Muscle of leg (tissue), 11 donors: Measurements from ENCODE around the gene UBQLN4. TPM values are rescaled to one million over a fixed set of nuclear protein-coding genes. Genes with fewer than 3 reads are reported as not detected.

Source experiments
- DNase-seq: peaks from one replicate; pipeline ENCODE4 v3.0.0; 2013
- H3K27ac ChIP-seq: one replicate; pipeline ENCODE4 v1.5.1; 2013; ENCODE audit warnings: mild to moderate bottlenecking, low read length, control low read depth
- H3K27me3 ChIP-seq: one replicate; pipeline ENCODE4 v1.6.1; 2013; ENCODE audit warnings: low read length; ENCODE audit not compliant: control insufficient read depth, insufficient read depth
- H3K36me3 ChIP-seq: one replicate; pipeline ENCODE4 v1.6.1; 2013; ENCODE audit warnings: low read length; ENCODE audit not compliant: control insufficient read depth, insufficient read depth
- H3K4me1 ChIP-seq: one replicate; pipeline ENCODE4 v1.6.1; 2013; ENCODE audit warnings: low read length; ENCODE audit not compliant: control insufficient read depth, insufficient read depth
- H3K4me3 ChIP-seq: one replicate; pipeline ENCODE4 v1.5.1; 2013; ENCODE audit warnings: low read length, control low read depth
- H3K9me3 ChIP-seq: replicated peaks from 2 replicates; pipeline ENCODE4 v1.6.1; 2013; ENCODE audit warnings: low read depth, low read length; ENCODE audit not compliant: control insufficient read depth
- WGBS: methylation state at CpG from one replicate; pipeline ENCODE4 v1.1.5; 2013; ENCODE audit warnings: missing lambda C conversion rate; ENCODE audit not compliant: insufficient coverage; 5-methylcytosine and 5-hydroxymethylcytosine counted together
- polyA plus RNA-seq, 8 donors: library from polyadenylated mRNA; unstranded; fragments of 120-200 nt; gene quantifications; one replicate each; pipeline versions ENCODE4 v1.2.1 to v1.2.3, GENCODE V29; 2013; ENCODE audit warnings: inconsistent platforms in 1 of 8, low replicate concordance in 1 of 8; ENCODE audit not compliant: insufficient read length in 8 of 8, insufficient read depth in 1 of 8
- total RNA-seq: library from RNA; stranded (reverse); fragments of 120-200 nt; gene quantifications from one replicate; pipeline ENCODE4 v1.2.4, GENCODE V29; 2013

UBQLN4 gene
- total and polyA plus RNA-seq, 9 donors = 19.2 to 48.0 (median 43.4) TPM

DNA sequence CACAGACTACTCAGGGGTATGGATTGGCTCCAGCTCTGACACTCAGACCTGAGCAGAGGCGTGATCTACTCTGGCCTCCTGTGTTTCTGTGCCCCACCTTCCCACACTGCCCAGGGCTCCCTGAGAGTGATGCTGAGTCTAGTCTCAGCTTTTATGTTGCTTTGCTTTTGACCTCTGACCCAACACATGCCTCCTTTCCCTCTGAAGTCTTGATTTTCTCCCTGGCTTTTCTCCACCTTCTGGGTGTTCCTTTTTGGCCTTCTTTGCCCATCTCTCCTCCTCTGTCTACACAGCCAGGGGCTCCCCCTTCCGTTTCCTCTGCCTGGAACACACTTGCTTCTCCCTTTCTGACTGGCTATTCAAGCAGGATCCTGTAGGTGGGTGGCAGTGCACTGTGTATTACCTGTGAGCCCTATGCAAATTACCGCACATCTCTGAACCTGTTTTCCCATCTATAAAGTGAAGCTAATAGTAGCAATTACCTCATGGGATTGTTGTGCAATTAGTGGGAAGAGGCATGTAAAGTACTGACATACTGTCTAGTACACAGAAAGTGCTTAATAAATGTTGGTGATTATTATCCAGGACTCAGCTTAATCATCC is 42.4 kb upstream of the UBQLN4 start:
- 63% methylated on average over 1 of the region's 3 CpGs for WGBS
- Histone ChIP-seq H3K36me3 (peaks cover 20% of the 10 kb centered on the region), H3K4me1 (peaks cover 31% of the 10 kb centered on the region), H3K27ac (peak overlapping the region; percentile 95), H3K4me3 (no peak overlapping the region), H3K9me3 (no peaks in the 10 kb centered on the region), H3K27me3 (no peaks in the 10 kb centered on the region)
- no peak for DNase-seq

- DNase-seq = no peak
- 100% methylated on average over 1 of the region's 2 CpGs for WGBS
- no peak overlapping the region for H3K4me3 ChIP-seq
- H3K4me1 ChIP-seq = peaks cover 33% of the 10 kb centered on the region
- H3K27ac ChIP-seq = no peak overlapping the region
- no peaks in the 10 kb centered on the region for H3K27me3 ChIP-seq
- H3K9me3 ChIP-seq = no peaks in the 10 kb centered on the region
- H3K36me3 ChIP-seq = peaks cover 16% of the 10 kb centered on the region
Measured at GRCh38 chr1:156091610-156092009, 38.0 kb upstream of the UBQLN4 start.

GRCh38 chr1:156090840-156091188 is 37.2 kb upstream of the UBQLN4 start:
- H3K4me3 ChIP-seq = no peak overlapping the region
- peaks cover 29% of the 10 kb centered on the region for H3K4me1 ChIP-seq
- DNase-seq = peak; percentile 88
- H3K27ac ChIP-seq = peak overlapping the region; percentile 69
- WGBS = 26% methylated on average over 11 of the region's 14 CpGs
- H3K36me3 ChIP-seq = peaks cover 16% of the 10 kb centered on the region
- H3K9me3 ChIP-seq = no peaks in the 10 kb centered on the region
- H3K27me3 ChIP-seq = no peaks in the 10 kb centered on the region

DNA sequence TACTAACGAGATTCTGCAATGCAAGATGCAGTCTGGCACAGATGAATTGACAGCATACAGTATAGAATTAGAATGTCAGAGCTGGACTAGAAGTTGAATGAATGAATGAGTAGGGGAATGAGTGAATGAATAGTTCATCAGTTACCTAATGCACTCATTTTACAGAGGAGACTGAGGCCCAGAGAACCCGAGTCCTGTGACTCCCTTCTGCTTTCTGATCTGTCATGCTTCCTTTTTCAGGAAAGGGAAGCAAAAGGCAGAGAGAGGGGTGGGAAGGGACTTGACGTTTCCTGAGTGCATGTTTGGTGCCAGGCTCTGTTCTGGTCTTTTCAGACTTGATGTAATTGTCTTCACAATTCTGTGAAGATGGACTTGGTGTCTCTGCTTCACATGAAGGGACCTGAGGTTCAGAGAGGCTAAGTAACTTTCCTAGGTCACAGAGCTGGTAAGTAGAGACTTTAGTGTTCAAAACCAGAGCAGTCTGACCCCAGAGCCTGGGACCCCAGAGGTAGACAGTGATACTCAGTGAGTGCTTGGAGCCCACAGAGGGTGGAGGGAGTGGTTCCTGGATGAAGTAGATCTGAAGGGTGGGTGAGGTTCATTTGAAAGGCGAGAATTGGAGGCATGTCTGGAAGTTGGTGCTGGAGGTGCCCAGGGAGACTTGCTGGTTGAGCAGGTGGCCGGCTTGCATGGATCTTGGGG is 36.7 kb upstream of the UBQLN4 start:
- H3K4me1 ChIP-seq = peaks cover 25% of the 10 kb centered on the region
- no peaks in the 10 kb centered on the region for H3K9me3 ChIP-seq
- H3K4me3 ChIP-seq = no peak overlapping the region
- H3K27me3 ChIP-seq = no peaks in the 10 kb centered on the region
- WGBS = 36% methylated on average over 2 of the region's 5 CpGs
- DNase-seq = peak; percentile 72
- H3K36me3 ChIP-seq = peaks cover 16% of the 10 kb centered on the region
- peak overlapping the region; percentile 69 for H3K27ac ChIP-seq

DNA sequence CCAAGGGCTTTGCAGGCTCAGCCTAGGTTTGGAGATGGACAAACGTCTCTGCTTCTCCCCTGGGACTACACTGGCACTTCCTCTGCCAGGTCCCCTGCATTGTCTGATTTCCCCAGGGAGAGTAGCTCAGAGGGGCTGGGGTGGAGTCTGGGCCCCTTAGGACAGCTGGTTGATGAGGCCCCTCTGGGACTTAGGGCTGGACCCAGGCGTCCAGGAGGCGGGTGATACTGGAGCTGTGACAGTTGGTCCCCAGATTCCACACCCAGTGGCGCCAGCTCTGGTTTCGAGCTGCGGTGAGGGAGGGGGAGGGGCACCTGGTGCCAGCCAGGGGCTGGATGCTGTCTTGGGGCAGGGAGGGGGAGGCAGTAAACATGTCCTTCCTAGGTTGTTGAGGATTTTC is 36.1 kb upstream of the UBQLN4 start:
- Histone ChIP-seq H3K4me3 (no peak overlapping the region), H3K9me3 (no peaks in the 10 kb centered on the region), H3K27me3 (no peaks in the 10 kb centered on the region), H3K4me1 (peaks cover 31% of the 10 kb centered on the region), H3K27ac (peak overlapping the region; percentile 81), H3K36me3 (peaks cover 16% of the 10 kb centered on the region)
- DNase-seq = peak; percentile 60
- WGBS = 67% methylated on average over 5 of the region's 6 CpGs

DNA sequence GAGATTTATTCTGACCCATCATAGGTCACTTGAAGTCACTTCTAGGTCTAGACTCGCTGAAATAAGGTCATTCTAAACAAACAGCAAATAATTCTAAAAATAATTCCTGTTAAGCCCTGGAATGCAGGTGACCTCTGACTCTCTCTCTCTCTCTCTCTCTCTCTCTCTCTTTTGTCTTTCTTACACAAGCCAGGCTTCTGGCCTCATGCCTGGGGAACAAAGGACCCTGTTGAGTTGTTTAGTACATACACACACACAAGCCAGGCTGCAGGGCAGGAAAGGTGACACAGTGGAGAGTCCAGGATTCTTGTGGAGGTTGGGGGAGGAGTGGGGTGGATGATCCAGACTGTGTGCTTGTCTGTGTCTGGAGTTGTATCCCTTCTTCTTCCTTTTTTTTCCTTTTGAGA is 32.7 kb upstream of the UBQLN4 start:
- H3K27ac ChIP-seq = no peak overlapping the region
- WGBS = 14% methylated on average over 1 of the region's 1 CpG
- H3K36me3 ChIP-seq = peaks cover 3% of the 10 kb centered on the region
- H3K27me3 ChIP-seq = no peaks in the 10 kb centered on the region
- peaks cover 48% of the 10 kb centered on the region for H3K4me1 ChIP-seq
- no peaks in the 10 kb centered on the region for H3K9me3 ChIP-seq
- no peak for DNase-seq
- H3K4me3 ChIP-seq = no peak overlapping the region

GRCh38 chr1:156083800-156084790 is 30.5 kb upstream of the UBQLN4 start:
- H3K4me3 ChIP-seq = peak overlapping the region; percentile 95
- H3K27ac ChIP-seq = peak overlapping the region; percentile 95
- H3K36me3 ChIP-seq = peaks cover 5% of the 10 kb centered on the region
- H3K9me3 ChIP-seq = no peaks in the 10 kb centered on the region
- no peaks in the 10 kb centered on the region for H3K27me3 ChIP-seq
- WGBS = 0% methylated on average over 2 of the region's 7 CpGs
- H3K4me1 ChIP-seq = peaks cover 49% of the 10 kb centered on the region
- DNase-seq = no peak

DNA sequence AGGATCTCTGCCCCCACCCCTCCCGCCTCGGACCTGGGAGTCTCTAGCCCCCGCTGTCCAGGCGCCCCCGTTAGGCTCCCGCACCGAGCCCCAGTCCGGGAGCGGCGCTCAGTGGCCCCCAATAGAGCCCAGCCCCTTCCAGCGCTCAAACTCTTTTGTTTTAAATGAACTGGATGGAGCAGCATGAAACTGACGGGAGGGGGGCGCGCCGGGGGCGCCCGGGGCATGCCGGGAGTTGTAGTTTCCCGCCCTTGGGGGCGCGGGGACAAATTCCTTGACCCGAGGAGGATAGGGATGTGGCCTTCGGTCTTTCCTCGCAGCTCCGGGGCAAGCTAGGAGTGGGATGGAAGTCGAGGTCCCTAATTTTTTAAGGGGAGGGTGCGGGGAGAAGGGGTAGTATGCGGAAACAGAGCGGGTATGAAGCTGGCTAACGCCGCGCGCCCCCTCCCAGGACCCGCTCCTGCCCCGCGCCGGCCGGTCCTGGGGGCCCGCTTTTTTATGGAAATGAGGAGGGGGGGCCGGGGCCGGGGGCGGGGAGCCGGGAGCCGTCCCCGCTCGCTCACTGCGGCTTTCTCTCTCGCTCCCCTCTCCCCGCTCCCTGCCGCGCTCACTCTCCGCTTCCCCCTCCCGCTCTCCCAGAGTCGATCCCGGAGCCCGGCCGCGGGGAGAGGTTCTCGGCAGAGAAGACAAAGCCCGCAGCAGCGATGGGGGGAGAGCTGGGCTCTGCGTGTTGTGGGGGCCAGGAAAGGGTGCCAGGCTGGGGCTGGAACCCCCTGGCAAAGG is 28.9 kb upstream of the UBQLN4 start, which contains the start of gene MEX3A:
TSS of gene MEX3A (minus strand) at position 157 of the 783 bp plus-strand sequence. CDS start 467 bp downstream, outside the sequence.
- peaks cover 59% of the 10 kb centered on the region for H3K4me1 ChIP-seq
- DNase-seq = peak; percentile 95
- no peaks in the 10 kb centered on the region for H3K9me3 ChIP-seq
- WGBS = under 1% methylated on average over 21 of the region's 62 CpGs
- peak within 1 kb of the TSS; percentile 95 for H3K4me3 ChIP-seq
- peaks cover 9% of the 10 kb centered on the region for H3K36me3 ChIP-seq
- peak within 1 kb of the TSS; percentile 95 for H3K27ac ChIP-seq
- no peaks in the 10 kb centered on the region for H3K27me3 ChIP-seq

- H3K36me3 ChIP-seq = peaks cover 15% of the 10 kb centered on the region
- peak; percentile 65 for DNase-seq
- H3K9me3 ChIP-seq = no peaks in the 10 kb centered on the region
- peaks cover 65% of the 10 kb centered on the region for H3K4me1 ChIP-seq
- WGBS = no CpG with 5 or more reads among the region's 10 CpGs
- peak overlapping the region; percentile 95 for H3K27ac ChIP-seq
- peak overlapping the region; percentile 95 for H3K4me3 ChIP-seq
- no peaks in the 10 kb centered on the region for H3K27me3 ChIP-seq
Measured at GRCh38 chr1:156081917-156082308, 28.3 kb upstream of the UBQLN4 start.
